ENCODE measurements around the gene CEP250.

- TF ChIP-seq POLR2AphosphoS5 (IDR thresholded peaks at IDR 0.05) (no peak), EP300 (IDR thresholded peaks at IDR 0.05) (no peak), CTCF (IDR thresholded peaks at IDR 0.05) (no peak), POLR2A (IDR thresholded peaks at IDR 0.05) (no peak)
These were observed 60.7 kb downstream of the CEP250 start for GRCh38 chr20:35515949-35516645.

Data from suprapubic skin (tissue), 4 donors.